Activated T-helper 2 cell treated with anti-CD3 and anti-CD28 coated beads, Interferon-gamma antibody, Interleukin-2, Interleukin-4, amounts not matched to agents 10 μg/mL and 5 μg/mL and 100 μg/mL, durations not matched to agents 14 hours and 24 hours and 36 hours (primary cell): ENCODE results near the gene CNP. TPM values are rescaled to one million over a fixed set of nuclear protein-coding genes. Genes with fewer than 3 reads are reported as not detected.
"Not testable (repeated sequence)": the region's sequence is repeated elsewhere in the genome, so short reads cannot be mapped to it uniquely, and the experiment has no call there.

Source experiments
- DNase-seq: peaks from one replicate; pipeline ENCODE4 v3.0.0; 2021; ENCODE audit warnings: low spot score
- H3K27ac Mint-ChIP-seq: one replicate; pipeline ENCODE4 v1.8.0; 2021; ENCODE audit warnings: mixed read lengths
- H3K27me3 Mint-ChIP-seq: one replicate; pipeline ENCODE4 v1.8.0; 2021; ENCODE audit warnings: low read depth, mixed read lengths
- H3K36me3 Mint-ChIP-seq: one replicate; pipeline ENCODE4 v1.8.0; 2021; ENCODE audit warnings: low read depth, mixed read lengths
- H3K4me1 Mint-ChIP-seq: one replicate; pipeline ENCODE4 v1.8.0; 2021; ENCODE audit warnings: low read depth, mixed read lengths
- H3K4me3 Mint-ChIP-seq: one replicate; pipeline ENCODE4 v1.8.0; 2021; ENCODE audit warnings: low read depth, mild to moderate bottlenecking, moderate library complexity, mixed read lengths
- H3K9me3 Mint-ChIP-seq: one replicate; pipeline ENCODE4 v1.8.0; 2021; ENCODE audit warnings: mixed read lengths
- intact Hi-C: fragments of 100-400 bp; cut with micrococcal nuclease; formaldehyde crosslinking; loops from one replicate; pipeline ENCODE4 v1.15.1; 2023
- total RNA-seq: library from RNA; stranded (reverse); gene quantifications from 2 replicates; pipeline ENCODE4 v1.2.3, GENCODE V29; 2022

Gene CNP
- total RNA-seq, 1 donor from 2014 or later, result 77.3 TPM

DNA sequence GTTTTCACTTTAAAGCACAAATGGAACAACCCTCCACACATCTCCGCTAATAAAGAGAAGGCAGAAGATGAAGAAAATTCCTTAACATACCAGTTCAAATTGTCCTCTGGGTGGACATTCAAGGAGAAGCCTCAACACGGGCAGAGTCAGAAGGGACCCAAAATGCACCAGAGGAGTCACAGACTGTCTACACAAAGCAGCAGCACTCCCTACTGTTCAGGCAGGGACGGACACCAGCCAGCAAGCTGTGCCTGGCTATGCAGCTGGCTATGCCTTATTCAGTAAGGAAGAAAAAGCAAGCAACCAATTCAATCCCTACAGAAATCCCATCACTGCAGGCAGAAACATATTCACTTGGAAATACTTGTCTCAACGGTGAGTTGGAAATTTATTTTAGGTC is 42.6 kb downstream of the CNP start:
- no peaks in the 10 kb centered on the region for H3K27me3 Mint-ChIP-seq
- DNase-seq, result no peak
- H3K27ac Mint-ChIP-seq, result peak overlapping the region; percentile 22
- H3K4me1 Mint-ChIP-seq, result peaks cover 25% of the 10 kb centered on the region
- intact Hi-C loops, result no loop called here
- H3K9me3 Mint-ChIP-seq, result no peaks in the 10 kb centered on the region
- peaks cover 24% of the 10 kb centered on the region for H3K36me3 Mint-ChIP-seq
- no peak overlapping the region for H3K4me3 Mint-ChIP-seq

DNA sequence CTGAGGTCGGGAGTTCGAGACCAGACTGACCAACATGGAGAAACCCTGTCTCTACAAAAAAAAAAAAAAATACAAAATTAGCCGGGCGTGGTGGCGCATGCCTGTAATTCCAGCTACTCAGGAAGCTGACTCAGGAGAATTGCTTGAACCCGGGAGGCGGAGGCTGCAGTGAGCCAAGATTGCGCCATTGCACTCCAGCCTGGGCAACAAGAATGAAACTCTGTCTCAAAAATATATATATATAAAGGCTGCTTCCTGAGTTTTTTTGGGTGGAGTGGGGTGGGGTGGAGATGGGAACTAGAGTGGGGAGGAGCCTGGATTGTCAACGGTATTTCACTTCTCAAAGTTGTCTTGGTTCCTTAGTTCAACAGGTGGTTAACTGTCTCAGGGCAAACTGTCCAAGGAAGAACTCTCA is 43.7 kb downstream of the CNP start:
- intact Hi-C loops, result loop anchor here (10.0 kb wide), 1 partner anchor 145 kb away; the partner anchor contains the start of gene KLHL11
- H3K4me1 Mint-ChIP-seq, result peaks cover 27% of the 10 kb centered on the region

DNA sequence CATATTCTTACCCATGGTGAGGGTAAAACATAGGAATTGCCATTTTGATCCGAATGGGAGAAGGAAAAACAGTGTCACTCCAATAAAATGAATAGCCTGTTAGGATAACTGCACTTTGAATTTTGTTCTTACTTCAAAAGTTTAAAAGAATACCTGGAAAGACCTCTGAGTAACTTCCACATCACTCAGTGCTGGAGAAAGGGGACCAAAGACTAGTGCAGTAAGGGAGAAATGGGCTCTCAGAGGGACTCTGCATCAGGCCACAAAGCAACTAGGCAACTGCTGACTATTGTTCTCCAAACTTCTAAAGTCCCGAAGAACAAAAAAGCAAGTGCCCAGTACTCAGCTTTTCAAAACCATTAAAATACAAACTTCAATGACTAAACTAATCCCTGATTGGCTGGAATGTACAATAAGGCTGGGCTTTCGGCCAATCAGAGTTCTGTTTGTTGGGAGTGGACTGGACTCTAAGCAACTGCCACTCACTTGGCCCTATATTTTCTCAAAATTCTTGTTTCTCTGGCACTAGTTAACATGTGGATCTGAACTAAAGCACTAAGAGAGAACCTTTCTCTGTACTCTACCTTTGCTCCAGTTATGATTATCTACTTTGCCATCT is 44.4 kb downstream of the CNP start:
- Mint-ChIP-seq H3K9me3 (no peaks in the 10 kb centered on the region), H3K4me1 (peaks cover 31% of the 10 kb centered on the region), H3K4me3 (no peak overlapping the region), H3K36me3 (peaks cover 22% of the 10 kb centered on the region), H3K27ac (no peak overlapping the region), H3K27me3 (no peaks in the 10 kb centered on the region)
- intact Hi-C loops, result loop anchor here (10.0 kb wide), 1 partner anchor 146 kb away; the partner anchor contains the start of gene KLHL11
- no peak for DNase-seq

More for the DNA sequence above, 43.7 kb downstream of the CNP start:
- not testable (repeated sequence) for DNase-seq, H3K27ac Mint-ChIP-seq, H3K9me3 Mint-ChIP-seq, H3K4me3 Mint-ChIP-seq, H3K27me3 Mint-ChIP-seq
- peaks cover 23% of the 10 kb centered on the region for H3K36me3 Mint-ChIP-seq

DNA sequence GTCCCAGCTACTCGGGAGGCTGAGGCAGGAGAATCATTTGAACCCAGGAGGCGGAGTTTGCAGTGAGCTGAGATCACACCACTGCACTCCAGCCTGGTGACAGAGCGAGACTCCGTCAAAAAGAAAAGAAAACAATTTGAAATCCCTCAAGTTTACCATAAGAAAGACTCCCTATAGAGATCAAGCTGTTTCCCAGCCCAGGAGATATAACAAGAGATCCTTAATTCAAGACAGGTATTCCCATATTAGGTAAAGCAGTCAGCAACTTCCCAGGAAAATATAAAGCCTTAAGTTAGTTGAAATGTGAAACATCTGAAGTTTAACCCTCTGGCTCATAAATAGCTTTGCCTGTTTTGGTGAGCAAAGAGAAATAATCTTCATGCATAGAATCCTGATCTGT is 45.8 kb downstream of the CNP start:
- not testable (repeated sequence) for H3K9me3 Mint-ChIP-seq, H3K27ac Mint-ChIP-seq, DNase-seq, H3K27me3 Mint-ChIP-seq, H3K4me3 Mint-ChIP-seq
- Mint-ChIP-seq H3K36me3 (peaks cover 25% of the 10 kb centered on the region), H3K4me1 (peaks cover 34% of the 10 kb centered on the region)
- intact Hi-C loops, result loop anchor here (10.0 kb wide), 1 partner anchor 148 kb away; the partner anchor contains the start of gene KLHL11

DNA sequence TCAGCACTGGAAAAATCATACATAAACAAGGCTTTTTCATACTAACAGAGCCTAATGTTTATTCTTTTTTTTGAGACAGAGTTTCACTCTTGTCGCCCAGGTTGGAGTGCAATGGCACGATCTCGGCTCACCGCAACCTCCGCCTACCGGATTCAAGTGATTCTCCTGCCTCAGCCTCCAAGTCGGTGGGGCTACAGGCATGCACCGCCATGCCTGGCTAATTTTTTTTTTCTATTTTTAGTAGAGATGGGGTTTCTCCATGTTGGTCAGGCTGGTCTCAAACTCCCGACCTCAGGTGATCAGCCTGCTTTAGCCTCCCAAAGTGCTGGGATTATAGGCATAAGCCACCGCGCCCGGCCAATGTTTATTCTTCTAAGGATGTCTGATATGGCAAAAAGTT is 47.1 kb downstream of the CNP start:
- H3K36me3 Mint-ChIP-seq, result peaks cover 25% of the 10 kb centered on the region
- H3K4me3 Mint-ChIP-seq, result not testable (repeated sequence)
- H3K4me1 Mint-ChIP-seq, result peaks cover 45% of the 10 kb centered on the region

DNA sequence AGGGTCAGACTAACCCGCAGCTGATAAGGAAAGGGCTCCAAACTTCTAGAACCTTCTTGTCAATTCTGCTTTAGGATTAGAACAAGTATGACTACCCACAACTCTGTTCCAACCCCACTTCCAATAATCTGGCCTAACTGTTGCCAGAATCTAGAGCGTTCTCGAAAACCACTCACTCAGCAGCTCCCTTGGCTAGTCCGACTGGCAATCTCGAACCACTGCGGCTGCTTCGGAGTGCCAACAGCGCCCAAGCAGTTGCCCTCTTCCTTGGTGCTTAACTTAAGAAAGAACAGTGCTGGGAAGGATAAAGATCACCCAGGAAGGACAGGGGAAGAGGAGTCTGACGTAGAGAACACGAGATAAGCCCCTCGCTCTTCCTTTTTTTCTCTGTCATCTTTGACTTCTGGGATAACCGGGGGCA is 49.8 kb downstream of the CNP start:
- peaks cover 50% of the 10 kb centered on the region for H3K4me1 Mint-ChIP-seq
- peaks cover 4% of the 10 kb centered on the region for H3K9me3 Mint-ChIP-seq
- H3K36me3 Mint-ChIP-seq, result peaks cover 13% of the 10 kb centered on the region
- DNase-seq, result no peak
- no peaks in the 10 kb centered on the region for H3K27me3 Mint-ChIP-seq
- peak overlapping the region; percentile 93 for H3K27ac Mint-ChIP-seq
- peak overlapping the region; percentile 99 for H3K4me3 Mint-ChIP-seq
- intact Hi-C loops, result loop anchor here (10.0 kb wide), 1 partner anchor 152 kb away; the partner anchor contains the start of gene KLHL11

More for the DNA sequence above, 47.1 kb downstream of the CNP start:
- intact Hi-C loops, result loop anchor here (10.0 kb wide), 1 partner anchor 149 kb away; the partner anchor contains the start of gene KLHL11
- DNase-seq, H3K27ac Mint-ChIP-seq, H3K27me3 Mint-ChIP-seq, H3K9me3 Mint-ChIP-seq: not testable (repeated sequence)

DNA sequence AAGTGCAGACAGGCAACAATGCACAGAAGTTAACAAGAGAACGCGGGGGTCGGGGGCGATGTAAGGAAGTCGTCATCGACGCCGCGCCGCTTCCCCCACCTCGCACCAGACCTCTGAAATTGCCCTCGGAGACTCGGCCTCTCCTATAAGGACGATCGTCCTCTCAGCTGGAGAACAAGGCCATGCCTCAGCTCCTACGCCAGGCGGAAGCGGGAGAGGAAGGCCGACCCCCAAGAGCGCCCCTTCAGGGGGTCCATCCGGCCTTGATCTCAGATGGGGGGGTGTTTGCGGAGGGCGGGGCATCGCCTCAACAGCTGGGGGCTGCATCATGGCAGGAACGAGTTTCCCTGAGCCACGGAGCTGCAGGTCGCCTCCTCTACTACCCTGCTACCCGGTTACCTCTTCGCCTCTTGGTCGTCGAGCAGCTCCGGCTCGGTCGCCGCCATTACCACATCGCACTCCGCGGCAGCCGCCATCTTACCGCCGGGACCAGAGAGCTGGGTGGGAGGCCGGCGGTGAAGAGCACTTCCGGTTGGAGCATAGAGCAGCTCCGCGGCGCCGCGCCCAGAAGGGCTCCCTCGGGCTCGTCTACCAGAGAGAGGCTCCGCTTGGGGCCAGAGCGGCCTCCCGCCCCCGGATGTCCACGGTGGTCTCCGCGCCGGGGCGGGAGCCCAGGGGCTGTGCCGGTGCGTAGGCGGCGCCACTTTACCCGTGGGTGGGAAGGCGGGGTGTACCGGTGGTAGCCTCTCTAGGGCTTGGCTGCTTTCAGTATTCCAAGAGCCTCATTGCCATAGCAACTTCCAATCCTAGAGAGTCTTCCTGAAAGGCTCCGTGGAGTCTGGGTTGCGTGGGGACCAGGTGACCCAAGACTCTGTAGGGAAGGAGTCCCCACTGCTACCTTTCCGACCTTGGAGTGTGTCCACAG is 50.6 kb downstream of the CNP start, which contains the start of gene DNAJC7:
TSS of gene DNAJC7 (minus strand) at position 499 of the 925 bp plus-strand sequence. CDS start at position 476, 23 bp downstream.
- no peaks in the 10 kb centered on the region for H3K27me3 Mint-ChIP-seq
- peak within 1 kb of the TSS; percentile 93 for H3K27ac Mint-ChIP-seq
- peaks cover 13% of the 10 kb centered on the region for H3K36me3 Mint-ChIP-seq
- H3K9me3 Mint-ChIP-seq, result peaks cover 4% of the 10 kb centered on the region
- DNase-seq, result peak; percentile 86
- peaks cover 45% of the 10 kb centered on the region for H3K4me1 Mint-ChIP-seq
- intact Hi-C loops, result loop anchor here (1.0 to 10.0 kb wide), 2 partner anchors 51 to 152 kb away; partner anchors contain the start of genes CNP and KLHL11
- H3K4me3 Mint-ChIP-seq, result peak within 1 kb of the TSS; percentile 99

DNA sequence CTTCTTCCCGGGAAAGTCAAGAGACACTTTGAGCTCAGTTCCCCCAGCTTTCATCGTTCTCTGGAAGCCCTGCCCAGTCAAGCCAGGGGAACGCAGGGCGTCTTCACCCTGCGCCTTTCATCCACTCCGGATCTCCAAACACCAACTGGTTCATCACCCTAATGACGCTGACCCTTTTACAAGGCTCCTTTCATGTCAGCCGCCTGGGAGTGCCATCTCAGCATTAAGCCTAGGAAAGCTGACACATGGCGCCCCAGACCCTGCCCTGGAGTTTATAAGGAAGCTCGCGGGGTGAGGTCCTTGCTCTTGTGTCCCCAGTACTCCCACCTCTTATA is 51.2 kb downstream of the CNP start:
- peaks cover 4% of the 10 kb centered on the region for H3K9me3 Mint-ChIP-seq
- peaks cover 45% of the 10 kb centered on the region for H3K4me1 Mint-ChIP-seq
- H3K27ac Mint-ChIP-seq, result peak overlapping the region; percentile 87
- DNase-seq, result no peak
- H3K36me3 Mint-ChIP-seq, result peaks cover 19% of the 10 kb centered on the region
- no peaks in the 10 kb centered on the region for H3K27me3 Mint-ChIP-seq
- intact Hi-C loops, result loop anchor here (1.0 to 10.0 kb wide), 2 partner anchors 52 to 153 kb away; partner anchors contain the start of genes CNP and KLHL11
- H3K4me3 Mint-ChIP-seq, result peak overlapping the region; percentile 99

DNA sequence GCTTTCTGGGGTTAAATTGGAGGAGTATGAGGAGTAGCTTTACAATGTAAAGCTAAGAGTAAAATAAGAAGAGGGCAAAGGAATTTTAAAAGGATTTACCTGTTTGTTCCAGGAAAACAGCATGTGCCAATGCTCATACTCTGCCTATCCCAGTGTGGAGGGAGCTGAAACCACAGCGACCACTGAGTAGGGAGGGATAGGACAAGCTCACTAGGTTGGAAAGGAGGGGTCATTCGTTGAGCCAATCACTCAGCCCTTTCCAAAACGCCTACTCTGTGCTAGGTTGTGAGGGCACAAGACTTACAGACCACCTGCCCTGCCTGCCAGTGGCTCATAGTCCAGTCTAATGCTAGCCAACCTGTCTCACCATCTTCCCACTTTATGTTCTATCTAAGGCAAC is 51.7 kb downstream of the CNP start:
- H3K36me3 Mint-ChIP-seq, result peaks cover 19% of the 10 kb centered on the region
- H3K27ac Mint-ChIP-seq, result peak overlapping the region; percentile 87
- intact Hi-C loops, result loop anchor here (10.0 kb wide), 1 partner anchor 154 kb away; the partner anchor contains the start of gene KLHL11
- DNase-seq, result no peak
- H3K4me1 Mint-ChIP-seq, result peaks cover 42% of the 10 kb centered on the region
- no peaks in the 10 kb centered on the region for H3K27me3 Mint-ChIP-seq
- peak overlapping the region; percentile 99 for H3K4me3 Mint-ChIP-seq
- H3K9me3 Mint-ChIP-seq, result peaks cover 4% of the 10 kb centered on the region

DNA sequence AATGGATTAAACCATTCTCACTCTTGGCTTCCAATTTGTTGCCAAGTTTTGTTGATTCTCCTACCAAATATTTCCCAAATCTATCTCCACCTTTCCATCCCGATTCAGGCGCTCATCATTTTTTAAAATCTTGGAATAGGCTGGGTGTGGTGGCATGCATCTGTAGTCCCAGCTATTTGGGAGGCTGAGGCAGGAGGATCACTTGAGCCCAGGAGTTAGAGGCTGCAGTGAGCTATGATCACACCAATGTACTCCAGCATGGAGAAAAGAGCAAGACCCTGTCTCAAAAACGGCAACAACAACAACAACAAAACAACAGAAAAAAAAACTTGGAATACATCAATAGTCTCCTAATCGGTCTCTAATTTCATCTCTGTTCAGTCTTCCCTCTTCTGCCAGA is 52.4 kb downstream of the CNP start:
- H3K4me3 Mint-ChIP-seq, result peak overlapping the region; percentile 99
- peaks cover 4% of the 10 kb centered on the region for H3K9me3 Mint-ChIP-seq

DNA sequence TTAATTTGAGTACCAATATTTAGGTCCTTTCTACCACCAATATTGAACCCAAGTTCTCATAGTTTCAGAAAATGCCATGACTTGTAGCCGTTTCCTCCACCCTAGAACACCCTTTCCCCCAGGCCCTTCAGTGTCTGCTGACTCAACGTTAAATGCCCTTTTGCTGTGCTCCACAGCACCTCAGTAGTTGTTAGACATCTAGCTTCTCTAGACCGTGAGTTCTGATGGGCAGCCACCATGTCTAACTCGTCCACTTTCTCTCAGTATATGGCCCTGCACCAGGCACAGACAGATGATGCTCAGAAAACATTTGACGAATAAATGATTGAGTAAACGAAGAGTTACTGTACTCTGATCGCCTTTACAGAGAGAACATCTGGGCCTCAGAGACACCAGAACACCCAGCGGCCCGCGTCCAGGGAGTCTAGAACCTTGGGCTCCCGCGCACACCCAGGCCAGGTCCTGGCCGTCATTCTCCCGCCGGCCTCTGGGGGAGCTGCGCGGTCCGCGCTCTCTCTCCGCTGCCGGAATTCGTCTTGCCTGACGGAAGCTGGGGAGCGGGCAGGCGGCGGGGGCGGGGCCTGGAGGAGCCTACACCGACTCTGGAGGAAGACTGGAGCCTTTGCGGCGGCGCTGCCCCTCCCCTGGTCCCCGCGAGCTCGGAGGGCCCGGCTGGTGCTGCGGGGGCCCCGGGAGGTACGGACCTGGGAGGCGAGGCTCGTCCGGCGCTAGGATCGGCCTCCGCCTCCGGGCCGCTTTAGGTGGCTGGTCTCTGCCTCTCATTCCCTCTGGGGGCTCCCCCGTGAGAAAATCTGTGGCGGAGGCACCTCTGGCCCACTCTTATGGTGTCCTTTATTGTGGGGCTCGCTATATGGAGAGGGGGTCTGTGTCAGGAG is 53.2 kb downstream of the CNP start, which contains the start of gene NKIRAS2:
TSS of gene NKIRAS2 (plus strand) at position 582 of the 896 bp plus-strand sequence. CDS start 1,488 bp downstream, outside the sequence.
- Mint-ChIP-seq H3K4me1 (peaks cover 42% of the 10 kb centered on the region), H3K27ac (peak within 1 kb of the TSS; percentile 79), H3K9me3 (peaks cover 4% of the 10 kb centered on the region), H3K36me3 (peaks cover 33% of the 10 kb centered on the region), H3K27me3 (no peaks in the 10 kb centered on the region), H3K4me3 (peak within 1 kb of the TSS; percentile 99)
- intact Hi-C loops, result loop anchor here (2.0 to 10.0 kb wide), 2 partner anchors 155 to 257 kb away; partner anchors contain the start of genes KLHL11 and STAT5B
- DNase-seq, result peak; percentile 93

More for the DNA sequence above, 52.4 kb downstream of the CNP start:
- Mint-ChIP-seq H3K27me3 (no peaks in the 10 kb centered on the region), H3K27ac (peak overlapping the region; percentile 57), H3K36me3 (peaks cover 25% of the 10 kb centered on the region), H3K4me1 (peaks cover 39% of the 10 kb centered on the region)
- intact Hi-C loops, result loop anchor here (10.0 kb wide), 1 partner anchor 154 kb away; the partner anchor contains the start of gene KLHL11
- no peak for DNase-seq
